22Rv1 (cell line): ENCODE data around the gene NEK4.

Experiments used
- H3K27ac ChIP-seq: fragments of 450-650 bp; 2 replicates; pipeline ENCODE4 v1.5.1; 2017
- ZFX ChIP-seq: fragments of 450-650 bp; IDR thresholded peaks from 2 replicates; pipeline ENCODE4 v1.6.1; 2017; ENCODE audit warnings: antibody characterized with exemption, borderline replicate concordance
- TF ChIP-seq, protein P1 (sequence below): fragments of 450-650 bp; IDR thresholded peaks from 2 replicates; pipeline ENCODE4 v1.5.1; 2017; ENCODE audit warnings: mild to moderate bottlenecking

NEK4 gene

DNA sequence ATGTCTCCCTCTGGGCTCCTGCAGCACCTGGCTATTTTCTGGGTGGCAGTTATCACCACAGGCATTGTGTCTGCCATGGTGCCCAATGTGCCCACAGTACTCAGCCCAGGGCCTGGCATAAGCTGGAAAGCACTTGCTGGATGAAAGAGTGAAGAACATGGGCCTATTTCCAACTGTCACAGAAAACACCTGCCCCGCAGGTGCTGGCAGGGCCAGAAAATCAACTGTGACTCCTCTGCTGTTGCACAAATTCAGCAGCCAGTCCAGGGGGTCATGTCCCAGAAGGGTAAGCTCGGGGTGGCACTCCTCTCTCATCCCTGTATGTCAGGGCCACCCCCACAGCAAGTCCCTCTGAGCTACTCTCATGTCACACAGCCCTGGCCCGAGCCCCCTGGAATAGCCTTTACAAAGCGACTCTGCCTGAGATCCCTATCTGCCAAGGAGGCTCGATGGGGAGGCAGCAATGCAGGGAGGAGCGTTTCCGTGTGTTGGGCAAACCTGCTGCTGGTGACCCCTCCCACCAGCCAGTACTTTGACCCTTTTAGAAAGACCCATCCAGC, 40.8 kb upstream of the NEK4 start:
- TF ChIP-seq, protein P1, sequence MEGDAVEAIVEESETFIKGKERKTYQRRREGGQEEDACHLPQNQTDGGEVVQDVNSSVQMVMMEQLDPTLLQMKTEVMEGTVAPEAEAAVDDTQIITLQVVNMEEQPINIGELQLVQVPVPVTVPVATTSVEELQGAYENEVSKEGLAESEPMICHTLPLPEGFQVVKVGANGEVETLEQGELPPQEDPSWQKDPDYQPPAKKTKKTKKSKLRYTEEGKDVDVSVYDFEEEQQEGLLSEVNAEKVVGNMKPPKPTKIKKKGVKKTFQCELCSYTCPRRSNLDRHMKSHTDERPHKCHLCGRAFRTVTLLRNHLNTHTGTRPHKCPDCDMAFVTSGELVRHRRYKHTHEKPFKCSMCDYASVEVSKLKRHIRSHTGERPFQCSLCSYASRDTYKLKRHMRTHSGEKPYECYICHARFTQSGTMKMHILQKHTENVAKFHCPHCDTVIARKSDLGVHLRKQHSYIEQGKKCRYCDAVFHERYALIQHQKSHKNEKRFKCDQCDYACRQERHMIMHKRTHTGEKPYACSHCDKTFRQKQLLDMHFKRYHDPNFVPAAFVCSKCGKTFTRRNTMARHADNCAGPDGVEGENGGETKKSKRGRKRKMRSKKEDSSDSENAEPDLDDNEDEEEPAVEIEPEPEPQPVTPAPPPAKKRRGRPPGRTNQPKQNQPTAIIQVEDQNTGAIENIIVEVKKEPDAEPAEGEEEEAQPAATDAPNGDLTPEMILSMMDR = no peak
- TF ChIP-seq ZFX = no peak
- H3K27ac ChIP-seq = no peak overlapping the region

DNA sequence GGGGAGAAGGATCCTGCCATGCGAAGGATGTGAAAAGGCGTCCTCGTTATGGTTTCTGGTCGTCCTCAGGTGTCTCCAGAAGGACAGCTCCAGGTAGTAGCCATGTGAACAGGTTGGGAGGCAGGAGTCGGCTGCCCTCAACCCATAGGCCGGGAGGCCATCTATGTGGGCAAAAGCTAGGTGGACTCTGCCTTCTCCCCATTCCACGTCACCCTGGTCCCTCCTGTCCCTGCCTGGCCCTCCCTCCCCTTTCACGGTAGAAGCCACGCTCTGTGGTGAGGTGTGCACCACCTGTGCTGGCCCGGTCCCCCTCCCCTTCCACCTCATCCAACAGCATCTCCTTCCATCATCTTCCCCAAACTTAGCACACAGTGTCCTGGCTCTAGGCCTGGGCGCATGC, 40.2 kb upstream of the NEK4 start:
- TF ChIP-seq, protein P1 = no peak
- TF ChIP-seq ZFX = no peak
- no peak overlapping the region for H3K27ac ChIP-seq

DNA sequence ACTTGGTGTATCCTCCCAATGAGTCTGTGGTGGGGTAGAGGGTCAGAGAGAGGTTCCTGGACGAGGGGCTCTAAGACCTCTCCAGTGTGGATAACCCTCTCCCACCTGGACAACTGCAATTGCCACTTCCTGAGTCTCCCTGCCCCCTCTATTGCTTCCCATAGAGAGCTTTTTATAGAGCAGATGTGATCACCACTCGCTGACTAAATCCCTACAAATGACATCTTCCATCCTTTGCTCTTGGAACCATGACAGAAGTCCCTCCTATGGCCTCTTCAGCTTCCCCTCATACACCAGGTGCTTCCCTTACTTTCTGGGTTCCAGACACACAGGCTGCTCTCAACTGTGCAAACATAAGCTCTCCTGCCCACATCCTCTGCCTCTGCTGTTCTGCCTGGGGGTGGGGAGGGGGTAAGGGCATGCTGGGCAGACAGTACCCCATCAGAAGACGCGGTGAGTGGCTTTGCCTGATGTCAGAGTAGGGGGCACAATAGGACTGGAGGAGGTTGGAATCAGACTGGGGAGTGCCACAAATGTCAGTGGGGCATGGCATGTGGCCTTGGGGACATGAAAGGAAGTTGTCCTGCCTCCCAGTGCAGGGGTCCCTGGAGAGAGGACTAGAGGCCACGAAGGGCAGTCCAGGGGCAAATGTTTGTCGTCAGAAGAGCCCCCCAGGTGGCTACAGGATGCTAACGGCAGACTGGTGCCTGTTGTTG, 39.1 kb upstream of the NEK4 start:
- H3K27ac ChIP-seq = no peak overlapping the region
- no peak for TF ChIP-seq ZFX
- TF ChIP-seq, protein P1 = no peak

GRCh38 chr3:52809149-52809548, 38.4 kb upstream of the NEK4 start:
- no peak overlapping the region for H3K27ac ChIP-seq
- TF ChIP-seq, protein P1 = no peak
- no peak for TF ChIP-seq ZFX

GRCh38 chr3:52805270-52806039, 34.7 kb upstream of the NEK4 start:
- no peak overlapping the region for H3K27ac ChIP-seq
- TF ChIP-seq, protein P1 = no peak
- no peak for TF ChIP-seq ZFX

DNA sequence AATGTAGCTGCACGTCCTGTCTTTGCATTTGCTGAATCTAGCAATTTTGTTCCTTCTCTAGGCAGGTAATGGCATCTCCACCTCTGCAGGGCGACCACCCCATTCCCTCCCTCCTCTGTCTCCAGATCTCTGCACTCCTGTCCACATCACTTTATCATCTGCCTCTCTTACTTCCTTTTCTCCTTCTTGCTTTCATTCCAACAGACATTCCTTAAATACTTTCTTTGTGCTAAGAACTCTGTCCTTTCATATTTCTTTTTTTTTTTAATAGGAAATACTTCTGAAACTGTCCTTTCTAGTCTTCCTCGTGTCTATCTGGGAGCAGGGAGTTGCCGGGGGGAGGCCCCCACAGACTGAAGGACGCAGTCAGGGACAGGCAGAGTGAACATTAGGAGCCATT, 31.1 kb upstream of the NEK4 start:
- no peak for TF ChIP-seq ZFX
- TF ChIP-seq, protein P1 = no peak
- no peak overlapping the region for H3K27ac ChIP-seq

DNA sequence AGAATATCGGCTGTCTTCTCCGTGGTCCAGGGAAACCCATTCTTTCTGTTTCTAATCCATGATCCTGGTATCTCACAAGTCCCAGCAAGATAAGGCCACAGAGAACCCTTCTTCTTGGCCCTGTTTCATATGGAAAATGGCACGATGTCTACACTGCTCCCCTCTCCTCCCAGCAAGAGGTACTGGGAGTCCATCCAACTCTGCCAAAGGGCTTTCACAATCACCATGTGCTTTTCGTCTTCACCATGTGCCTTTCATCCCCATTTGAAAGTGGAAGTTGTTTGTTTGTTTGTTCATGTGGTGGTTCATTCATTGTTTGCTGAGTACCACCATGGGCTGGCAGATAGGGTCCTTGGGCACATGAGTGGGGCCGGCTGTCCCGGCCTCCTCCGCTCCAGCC, 29.3 kb upstream of the NEK4 start:
- H3K27ac ChIP-seq = no peak overlapping the region
- no peak for TF ChIP-seq ZFX
- TF ChIP-seq, protein P1 = no peak
